H1 (cell line): ENCODE measurements around the gene ATP9B. TPM values are rescaled to one million over a fixed set of nuclear protein-coding genes. Genes with fewer than 3 reads are reported as not detected.

Experiments
- CTCF ChIA-PET: fragments of 300-600 bp; sonication (Branson Sonifier 250); formaldehyde crosslinking; loops from one replicate; lab custom pipeline; 2021; ENCODE audit not compliant: partially characterized antibody; lab: Charles Lee
- POLR2A ChIA-PET: fragments of 300-600 bp; sonication (Branson Sonifier 250); formaldehyde crosslinking; loops from one replicate; lab custom pipeline; 2021; ENCODE audit warnings: inconsistent platforms; ENCODE audit not compliant: partially characterized antibody; lab: Charles Lee
- DNase-seq, 2 experiments: peaks; one replicate each; pipeline versions ENCODE4 v3.0.0 to v3.0.0-alpha.2; 2010 to 2022; ENCODE audit warnings: low spot score in 2 of 2, low read depth in 1 of 2, mixed read lengths in 1 of 2
- FAIRE-seq: peaks from 2 replicates; lab custom pipeline; 2011; peaks lifted over from hg19 to GRCh38; lab: Jason Lieb, UNC
- H2AFZ ChIP-seq: 2 replicates; pipeline ENCODE4 v1.8.1; 2012; ENCODE audit warnings: low read length, inconsistent platforms
- H2AK5ac ChIP-seq: 2 replicates; pipeline ENCODE4 v1.6.1; 2013; ENCODE audit warnings: low read depth, low read length
- H2BK120ac ChIP-seq: replicated peaks from 2 replicates; pipeline ENCODE3; 2013; ENCODE audit warnings: low read depth, low read length, inconsistent platforms
- H2BK12ac ChIP-seq: 2 replicates; pipeline ENCODE4 v1.6.1; 2013; ENCODE audit warnings: low read depth, low read length
- H2BK15ac ChIP-seq: 2 replicates; pipeline ENCODE4 v1.6.1; 2013; ENCODE audit warnings: low read length
- H2BK20ac ChIP-seq: 2 replicates; pipeline ENCODE4 v1.6.1; 2013; ENCODE audit warnings: low read length
- H2BK5ac ChIP-seq: 2 replicates; pipeline ENCODE4 v1.6.1; 2013; ENCODE audit warnings: low read depth, low read length
- H3K14ac ChIP-seq: 2 replicates; pipeline ENCODE4 v1.6.1; 2013; ENCODE audit warnings: inconsistent platforms; ENCODE audit not compliant: insufficient read length
- H3K18ac ChIP-seq: 2 replicates; pipeline ENCODE4 v1.6.1; 2013; ENCODE audit warnings: low read length; ENCODE audit errors: extremely low read depth
- H3K23ac ChIP-seq: 2 replicates; pipeline ENCODE4 v1.6.1; 2013; ENCODE audit warnings: inconsistent platforms; ENCODE audit not compliant: insufficient read length
- H3K23me2 ChIP-seq: 2 replicates; pipeline ENCODE4 v1.6.1; 2013; ENCODE audit warnings: low read depth, low read length
- H3K27ac ChIP-seq: 2 replicates; pipeline ENCODE4 v1.6.1; 2011; ENCODE audit warnings: low read depth, low read length, inconsistent platforms
- H3K27me3 ChIP-seq, 4 experiments: replicated peaks in 1 of 4; 1 replicate in 1 of 4; 2 replicates in 3 of 4; pipeline versions ENCODE4 v1.6.1 to v1.8.1; 2011 to 2013; ENCODE audit warnings: low read length in 3 of 4, mild to moderate bottlenecking in 3 of 4, inconsistent platforms in 2 of 4, mixed read lengths in 2 of 4, moderate library complexity in 1 of 4; ENCODE audit not compliant: control insufficient read depth in 3 of 4, insufficient read depth in 3 of 4; ENCODE audit errors: extremely low read depth in 1 of 4
- H3K36me3 ChIP-seq, 4 experiments: 2 replicates each; pipeline versions ENCODE4 v1.6.1 to v1.8.1; 2011 to 2013; ENCODE audit warnings: mild to moderate bottlenecking in 4 of 4, low read length in 3 of 4, moderate library complexity in 2 of 4, control low read depth in 1 of 4, inconsistent platforms in 1 of 4; ENCODE audit not compliant: insufficient read depth in 4 of 4, control insufficient read depth in 2 of 4
- H3K4ac ChIP-seq: replicated peaks from 2 replicates; pipeline ENCODE3; 2013; ENCODE audit warnings: low read length, low read depth, mixed read lengths, inconsistent platforms; ENCODE audit not compliant: insufficient read length
- H3K4me1 ChIP-seq, 4 experiments: replicated peaks in 1 of 4; 1 replicate in 1 of 4; 2 replicates in 3 of 4; pipeline versions ENCODE4 v1.6.1 to v1.8.1; 2011 to 2013; ENCODE audit warnings: low read length in 3 of 4, inconsistent platforms in 2 of 4, mixed read lengths in 1 of 4; ENCODE audit not compliant: insufficient read depth in 4 of 4, control insufficient read depth in 3 of 4
- H3K4me2 ChIP-seq, 2 experiments: 2 replicates each; pipeline versions ENCODE4 v1.6.1 to v1.8.1; 2011 to 2013; ENCODE audit warnings: low read depth in 2 of 2, low read length in 2 of 2, control low read depth in 1 of 2, inconsistent platforms in 1 of 2, mild to moderate bottlenecking in 1 of 2; ENCODE audit not compliant: insufficient read depth in 1 of 2
- H3K4me3 ChIP-seq, 4 experiments: fragments of 200-600, 300-600 bp in 1 of 4; sonication (generic), shearing (Covaris generic), sonication (Bioruptor Twin) in 1 of 4; 2 replicates each; pipeline versions ENCODE4 v1.5.1 to v1.8.1; 2011 to 2016; ENCODE audit warnings: low read length in 4 of 4, low read depth in 3 of 4, control low read depth in 2 of 4, inconsistent platforms in 2 of 4, mild to moderate bottlenecking in 2 of 4, mixed read lengths in 1 of 4, moderate library complexity in 1 of 4; ENCODE audit not compliant: insufficient read depth in 2 of 4; ENCODE audit errors: extremely low read depth in 1 of 4
- H3K56ac ChIP-seq: replicated peaks from 2 replicates; pipeline ENCODE3; 2013; ENCODE audit warnings: low read depth, mild to moderate bottlenecking, mixed read lengths, low read length, inconsistent platforms; ENCODE audit not compliant: insufficient read length
- H3K79me1 ChIP-seq: 2 replicates; pipeline ENCODE4 v1.6.1; 2013; ENCODE audit warnings: low read depth, low read length, control low read depth
- H3K79me2 ChIP-seq, 2 experiments: 2 replicates each; pipeline versions ENCODE4 v1.6.1 to v1.8.1; 2012 to 2013; ENCODE audit warnings: low read length in 2 of 2, mild to moderate bottlenecking in 2 of 2, inconsistent platforms in 1 of 2; ENCODE audit not compliant: insufficient read depth in 2 of 2, control insufficient read depth in 1 of 2
- H3K9ac ChIP-seq, 4 experiments: replicated peaks in 1 of 4; 1 replicate in 1 of 4; 2 replicates in 3 of 4; pipeline versions ENCODE4 v1.6.1 to v1.8.1; 2011 to 2013; ENCODE audit warnings: low read depth in 3 of 4, low read length in 3 of 4, control low read depth in 2 of 4, mild to moderate bottlenecking in 2 of 4, moderate library complexity in 2 of 4, inconsistent platforms in 1 of 4; ENCODE audit errors: extremely low read depth in 1 of 4
- H3K9me3 ChIP-seq, 2 experiments: 2 replicates each; pipeline versions ENCODE4 v1.6.1 to v1.8.1; 2012 to 2013; ENCODE audit warnings: mild to moderate bottlenecking in 2 of 2, moderate library complexity in 2 of 2, control low read depth in 1 of 2, inconsistent platforms in 1 of 2, low read depth in 1 of 2, low read length in 1 of 2, mixed read lengths in 1 of 2; ENCODE audit not compliant: insufficient read depth in 2 of 2
- H4K20me1 ChIP-seq, 2 experiments: replicated peaks in 1 of 2; 2 replicates each; pipeline versions ENCODE3 to v1.8.1; 2011 to 2013; ENCODE audit warnings: inconsistent platforms in 2 of 2, low read length in 2 of 2, mild to moderate bottlenecking in 1 of 2; ENCODE audit not compliant: insufficient read depth in 2 of 2, control insufficient read depth in 1 of 2
- H4K5ac ChIP-seq: 2 replicates; pipeline ENCODE4 v1.6.1; 2013; ENCODE audit warnings: low read length, low read depth, mixed read lengths, inconsistent platforms; ENCODE audit not compliant: insufficient read length
- H4K8ac ChIP-seq: 2 replicates; pipeline ENCODE4 v1.8.0; 2013; ENCODE audit warnings: mild to moderate bottlenecking, moderate library complexity, low read length, inconsistent platforms; ENCODE audit not compliant: insufficient read depth; ENCODE audit errors: extremely low read depth
- H4K91ac ChIP-seq: replicated peaks from 2 replicates; pipeline ENCODE3; 2013; ENCODE audit warnings: low read length, mixed read lengths, inconsistent platforms; ENCODE audit not compliant: insufficient read length
- CHD1 ChIP-seq: IDR thresholded peaks from 2 replicates; pipeline ENCODE4 v1.6.1; 2012; ENCODE audit warnings: low read depth, low read length, improper control_type of control experiment
- CHD2 ChIP-seq: IDR thresholded peaks from 2 replicates; pipeline ENCODE4 v1.6.1; 2012; ENCODE audit warnings: low read length, improper control_type of control experiment
- NRF1 ChIP-seq: IDR thresholded peaks from 2 replicates; pipeline ENCODE4 v1.6.1; 2011; ENCODE audit warnings: mild to moderate bottlenecking, low read depth, low read length, improper control_type of control experiment
- RAD21 ChIP-seq, 2 experiments: IDR thresholded peaks in 1 of 2; conservative IDR thresholded peaks in 1 of 2; 2 replicates each; pipeline ENCODE4 v1.6.1; 2011; ENCODE audit warnings: low read depth in 2 of 2, low read length in 2 of 2, improper control_type of control experiment in 1 of 2, inconsistent platforms in 1 of 2, mild to moderate bottlenecking in 1 of 2, moderate library complexity in 1 of 2
- SAP30 ChIP-seq: fragments of 300-600 bp; sonication (generic); IDR thresholded peaks from 2 replicates; pipeline ENCODE4 v1.7.1; 2012; ENCODE audit warnings: low read length, moderate library complexity, mild to moderate bottlenecking, inconsistent platforms; ENCODE audit not compliant: insufficient read depth, insufficient replicate concordance
- TCF12 ChIP-seq: IDR thresholded peaks from 2 replicates; pipeline ENCODE4 v1.6.1; 2011; ENCODE audit warnings: low read depth, mild to moderate bottlenecking, low read length
- YY1 ChIP-seq: IDR thresholded peaks from 2 replicates; pipeline ENCODE4 v1.6.1; 2011; ENCODE audit warnings: low read depth, mild to moderate bottlenecking, low read length
- WGBS, 2 experiments: shearing (Covaris generic) in 1 of 2; methylation state at CpG; one replicate each; pipeline versions ENCODE4 v1.1.6 to v1.1.7; 2013 to 2015; ENCODE audit warnings: low lambda C conversion rate in 2 of 2, mixed read lengths in 2 of 2, inconsistent platforms in 1 of 2, low coverage in 1 of 2, missing lambda C conversion rate in 1 of 2; ENCODE audit not compliant: insufficient replicate concordance in 2 of 2, insufficient coverage in 1 of 2, insufficient read length in 1 of 2; ENCODE audit errors: extremely low coverage in 1 of 2, missing lambda C conversion rate in 1 of 2; 5-methylcytosine and 5-hydroxymethylcytosine counted together
- polyA plus RNA-seq, 7 experiments: library from polyadenylated mRNA; depleted of rRNA in 3 of 7; stranded (reverse) in 5 of 7; unstranded in 2 of 7; fragments of >200 nt in 5 of 7; fragments of 200-250 nt in 2 of 7; gene quantifications; 1 replicate in 5 of 7; 2 replicates in 1 of 7; 4 replicates in 1 of 7; pipeline versions ENCODE4 v1.2.1 to v1.2.3, GENCODE V29; 2011 to 2013; ENCODE audit warnings: missing spikeins in 2 of 7, mixed read lengths in 2 of 7
- total RNA-seq: library from RNA; stranded (reverse); fragmentation: NEBNext Ultra II Directional; extraction: Animal tissue kit (Norgen Biotek cat#: 25700); gene quantifications from 2 replicates; pipeline ENCODE4 v1.2.1, GENCODE V29; 2021

ATP9B gene
- total and polyA plus RNA-seq, 2 of the 8 experiments (the other 6 are each of a cell fraction or from before 2014, with no cell fraction given) = 15.1 to 21.7 TPM

DNA sequence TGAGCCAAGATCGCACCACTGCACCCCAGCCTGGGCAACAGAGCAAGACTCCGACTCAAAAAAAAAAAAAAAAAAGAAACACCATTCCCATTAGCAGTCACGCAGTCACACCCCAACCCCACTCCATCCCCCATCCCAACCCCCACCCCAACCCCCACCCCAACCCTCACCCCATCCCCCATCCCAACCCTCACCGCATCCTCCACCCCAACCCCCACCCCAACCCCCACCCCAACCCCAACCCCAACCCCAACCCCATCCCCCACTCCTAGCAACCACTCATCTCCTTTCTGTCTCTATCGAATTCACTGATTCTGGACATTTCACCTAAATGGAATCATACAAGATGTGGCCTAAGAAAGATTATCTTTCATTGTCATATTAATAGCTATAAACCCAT lies 25.9 kb upstream of the ATP9B start:
- Histone ChIP-seq H3K23ac (no peak overlapping the region), H3K4me3 (no peak overlapping the region), H3K27me3 (no peaks in the 10 kb centered on the region), H4K5ac (no peak overlapping the region), H2BK12ac (no peak overlapping the region), H3K27ac (no peak overlapping the region), H3K4ac (no peak overlapping the region), H2AK5ac (no peak overlapping the region), H3K56ac (no peak overlapping the region), H4K20me1 (no peaks in the 10 kb centered on the region), H3K36me3 (no peaks in the 10 kb centered on the region), H3K14ac (no peak overlapping the region), H2BK120ac (no peak overlapping the region), H2BK5ac (no peak overlapping the region), H3K18ac (no peak overlapping the region), H3K4me1 (no peaks in the 10 kb centered on the region), H3K9me3 (peaks cover 4 to 18% of the 10 kb centered on the region in 2 experiments), H2AFZ (no peak overlapping the region), H3K23me2 (no peaks in the 10 kb centered on the region), H3K79me2 (no peaks in the 10 kb centered on the region), H4K91ac (no peak overlapping the region), H2BK20ac (no peak overlapping the region), H2BK15ac (no peak overlapping the region)
- FAIRE-seq = no peak
- DNase-seq = no peak
- CTCF ChIA-PET = interaction anchor here (2.6 kb wide), 1 partner anchor 16 kb away, joined by 12 read pairs; no protein-coding TSS in a partner anchor
- WGBS, 2 experiments = 100% methylated on average over 1 of the region's 5 CpGs
- TF ChIP-seq CHD1 = no peak
- TF ChIP-seq YY1 = no peak
- no peak for TF ChIP-seq NRF1
- no peak for TF ChIP-seq TCF12
- TF ChIP-seq SAP30 = no peak
- TF ChIP-seq CHD2 = no peak
- TF ChIP-seq RAD21 (IDR thresholded peaks at IDR 0.05 in 1 of 2, conservative IDR thresholded peaks at IDR 0.05 in 1 of 2; ENCODE audit: low read depth in 2 of 2, low read length in 2 of 2) = no peak
- TF ChIP-seq, all 59 proteins: peak for 0
- no peaks in the 10 kb centered on the region for H3K79me1 ChIP-seq
- no peak overlapping the region for H4K8ac ChIP-seq
- POLR2A ChIA-PET = no interaction called here
- H3K9ac ChIP-seq = no peak overlapping the region
- no peak overlapping the region for H3K4me2 ChIP-seq
